HepG2 (cell line): ENCODE data around the gene DGKB.

Source experiments
- BHLHE40 ChIP-seq: IDR thresholded peaks from 2 replicates; pipeline ENCODE4 v1.6.1; 2011; ENCODE audit warnings: low read length, improper control_type of control experiment
- RFX5 ChIP-seq: IDR thresholded peaks from 2 replicates; pipeline ENCODE4 v1.6.1; 2011; ENCODE audit warnings: low read depth, low read length, improper control_type of control experiment
- SIX1 ChIP-seq: sonication (generic); formaldehyde crosslinking; IDR thresholded peaks from 2 replicates; pipeline ENCODE4 v1.4.0; 2020; ENCODE audit warnings: missing genetic modification reagents, borderline replicate concordance
- ZBTB7A ChIP-seq: sonication (generic); formaldehyde crosslinking; IDR thresholded peaks from 2 replicates; pipeline ENCODE4 v1.8.0; 2022; ENCODE audit warnings: mild to moderate bottlenecking, missing genetic modification reagents
- ZFP36 ChIP-seq: fragments of 150-350 bp; IDR thresholded peaks from 2 replicates; pipeline ENCODE4 v1.6.1; 2018; ENCODE audit warnings: borderline replicate concordance, low read length, low read depth; ENCODE audit not compliant: partially characterized antibody
- TF ChIP-seq, protein P1 (sequence below): sonication (generic); formaldehyde crosslinking; IDR thresholded peaks from 2 replicates; pipeline ENCODE4 v1.4.0; 2020; ENCODE audit warnings: missing genetic modification reagents, mild to moderate bottlenecking, borderline replicate concordance
- TF ChIP-seq, protein P2 (sequence below): sonication (generic); formaldehyde crosslinking; conservative IDR thresholded peaks from 2 replicates; pipeline ENCODE4 v1.4.0; 2020; ENCODE audit warnings: missing genetic modification reagents
- TF ChIP-seq, protein P3 (sequence below): sonication (generic); formaldehyde crosslinking; IDR thresholded peaks from 2 replicates; pipeline ENCODE4 v1.4.0; 2020; ENCODE audit warnings: mild to moderate bottlenecking, missing genetic modification reagents, borderline replicate concordance
- TF ChIP-seq, protein P4 (sequence below): sonication (generic); formaldehyde crosslinking; IDR thresholded peaks from one replicate; pipeline ENCODE4 v1.5.1; 2020; ENCODE audit warnings: mild to moderate bottlenecking, missing genetic modification reagents; ENCODE audit errors: not compliant biosample characterization
- TF ChIP-seq, protein P5 (sequence below): sonication (generic); formaldehyde crosslinking; IDR thresholded peaks from 2 replicates; pipeline ENCODE4 v1.5.0; 2020; ENCODE audit warnings: missing genetic modification reagents

DNA sequence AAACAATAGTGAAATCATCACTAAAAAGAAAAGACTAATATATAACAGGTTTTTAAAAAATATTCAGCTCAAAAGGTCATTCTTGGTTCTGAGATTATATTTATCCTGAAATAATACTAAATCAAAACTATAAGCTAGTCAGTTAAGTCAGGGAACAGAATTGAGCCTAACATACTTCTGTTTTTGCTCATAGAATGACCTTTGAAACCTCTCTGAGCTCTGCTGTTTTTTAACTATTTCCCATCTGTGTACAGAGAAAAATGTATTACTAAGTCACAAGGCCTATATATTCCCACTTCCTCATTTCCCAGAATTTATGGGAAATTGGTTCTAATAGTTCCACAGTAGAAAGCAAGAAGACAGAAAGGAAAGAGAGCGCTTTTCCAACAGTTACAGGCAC is 566.3 kb downstream of the DGKB start:
- no peak for TF ChIP-seq RFX5
- no peak for TF ChIP-seq ZBTB7A (CRISPR knock-in tag)
- TF ChIP-seq, protein P1, sequence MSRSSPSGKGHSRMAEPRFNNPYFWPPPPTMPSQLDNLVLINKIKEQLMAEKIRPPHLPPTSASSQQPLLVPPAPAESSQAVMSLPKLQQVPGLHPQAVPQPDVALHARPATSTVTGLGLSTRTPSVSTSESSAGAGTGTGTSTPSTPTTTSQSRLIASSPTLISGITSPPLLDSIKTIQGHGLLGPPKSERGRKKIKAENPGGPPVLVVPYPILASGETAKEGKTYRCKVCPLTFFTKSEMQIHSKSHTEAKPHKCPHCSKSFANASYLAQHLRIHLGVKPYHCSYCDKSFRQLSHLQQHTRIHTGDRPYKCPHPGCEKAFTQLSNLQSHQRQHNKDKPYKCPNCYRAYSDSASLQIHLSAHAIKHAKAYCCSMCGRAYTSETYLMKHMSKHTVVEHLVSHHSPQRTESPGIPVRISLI (CRISPR knock-in tag) = no peak
- TF ChIP-seq, protein P2, sequence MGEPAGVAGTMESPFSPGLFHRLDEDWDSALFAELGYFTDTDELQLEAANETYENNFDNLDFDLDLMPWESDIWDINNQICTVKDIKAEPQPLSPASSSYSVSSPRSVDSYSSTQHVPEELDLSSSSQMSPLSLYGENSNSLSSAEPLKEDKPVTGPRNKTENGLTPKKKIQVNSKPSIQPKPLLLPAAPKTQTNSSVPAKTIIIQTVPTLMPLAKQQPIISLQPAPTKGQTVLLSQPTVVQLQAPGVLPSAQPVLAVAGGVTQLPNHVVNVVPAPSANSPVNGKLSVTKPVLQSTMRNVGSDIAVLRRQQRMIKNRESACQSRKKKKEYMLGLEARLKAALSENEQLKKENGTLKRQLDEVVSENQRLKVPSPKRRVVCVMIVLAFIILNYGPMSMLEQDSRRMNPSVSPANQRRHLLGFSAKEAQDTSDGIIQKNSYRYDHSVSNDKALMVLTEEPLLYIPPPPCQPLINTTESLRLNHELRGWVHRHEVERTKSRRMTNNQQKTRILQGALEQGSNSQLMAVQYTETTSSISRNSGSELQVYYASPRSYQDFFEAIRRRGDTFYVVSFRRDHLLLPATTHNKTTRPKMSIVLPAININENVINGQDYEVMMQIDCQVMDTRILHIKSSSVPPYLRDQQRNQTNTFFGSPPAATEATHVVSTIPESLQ (CRISPR knock-in tag) = no peak
- no peak for TF ChIP-seq SIX1
- TF ChIP-seq, protein P3, sequence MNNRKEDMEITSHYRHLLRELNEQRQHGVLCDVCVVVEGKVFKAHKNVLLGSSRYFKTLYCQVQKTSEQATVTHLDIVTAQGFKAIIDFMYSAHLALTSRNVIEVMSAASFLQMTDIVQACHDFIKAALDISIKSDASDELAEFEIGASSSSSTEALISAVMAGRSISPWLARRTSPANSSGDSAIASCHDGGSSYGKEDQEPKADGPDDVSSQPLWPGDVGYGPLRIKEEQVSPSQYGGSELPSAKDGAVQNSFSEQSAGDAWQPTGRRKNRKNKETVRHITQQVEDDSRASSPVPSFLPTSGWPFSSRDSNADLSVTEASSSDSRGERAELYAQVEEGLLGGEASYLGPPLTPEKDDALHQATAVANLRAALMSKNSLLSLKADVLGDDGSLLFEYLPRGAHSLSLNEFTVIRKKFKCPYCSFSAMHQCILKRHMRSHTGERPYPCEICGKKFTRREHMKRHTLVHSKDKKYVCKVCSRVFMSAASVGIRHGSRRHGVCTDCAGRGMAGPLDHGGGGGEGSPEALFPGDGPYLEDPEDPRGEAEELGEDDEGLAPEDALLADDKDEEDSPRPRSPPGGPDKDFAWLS = no peak
- TF ChIP-seq, protein P4, sequence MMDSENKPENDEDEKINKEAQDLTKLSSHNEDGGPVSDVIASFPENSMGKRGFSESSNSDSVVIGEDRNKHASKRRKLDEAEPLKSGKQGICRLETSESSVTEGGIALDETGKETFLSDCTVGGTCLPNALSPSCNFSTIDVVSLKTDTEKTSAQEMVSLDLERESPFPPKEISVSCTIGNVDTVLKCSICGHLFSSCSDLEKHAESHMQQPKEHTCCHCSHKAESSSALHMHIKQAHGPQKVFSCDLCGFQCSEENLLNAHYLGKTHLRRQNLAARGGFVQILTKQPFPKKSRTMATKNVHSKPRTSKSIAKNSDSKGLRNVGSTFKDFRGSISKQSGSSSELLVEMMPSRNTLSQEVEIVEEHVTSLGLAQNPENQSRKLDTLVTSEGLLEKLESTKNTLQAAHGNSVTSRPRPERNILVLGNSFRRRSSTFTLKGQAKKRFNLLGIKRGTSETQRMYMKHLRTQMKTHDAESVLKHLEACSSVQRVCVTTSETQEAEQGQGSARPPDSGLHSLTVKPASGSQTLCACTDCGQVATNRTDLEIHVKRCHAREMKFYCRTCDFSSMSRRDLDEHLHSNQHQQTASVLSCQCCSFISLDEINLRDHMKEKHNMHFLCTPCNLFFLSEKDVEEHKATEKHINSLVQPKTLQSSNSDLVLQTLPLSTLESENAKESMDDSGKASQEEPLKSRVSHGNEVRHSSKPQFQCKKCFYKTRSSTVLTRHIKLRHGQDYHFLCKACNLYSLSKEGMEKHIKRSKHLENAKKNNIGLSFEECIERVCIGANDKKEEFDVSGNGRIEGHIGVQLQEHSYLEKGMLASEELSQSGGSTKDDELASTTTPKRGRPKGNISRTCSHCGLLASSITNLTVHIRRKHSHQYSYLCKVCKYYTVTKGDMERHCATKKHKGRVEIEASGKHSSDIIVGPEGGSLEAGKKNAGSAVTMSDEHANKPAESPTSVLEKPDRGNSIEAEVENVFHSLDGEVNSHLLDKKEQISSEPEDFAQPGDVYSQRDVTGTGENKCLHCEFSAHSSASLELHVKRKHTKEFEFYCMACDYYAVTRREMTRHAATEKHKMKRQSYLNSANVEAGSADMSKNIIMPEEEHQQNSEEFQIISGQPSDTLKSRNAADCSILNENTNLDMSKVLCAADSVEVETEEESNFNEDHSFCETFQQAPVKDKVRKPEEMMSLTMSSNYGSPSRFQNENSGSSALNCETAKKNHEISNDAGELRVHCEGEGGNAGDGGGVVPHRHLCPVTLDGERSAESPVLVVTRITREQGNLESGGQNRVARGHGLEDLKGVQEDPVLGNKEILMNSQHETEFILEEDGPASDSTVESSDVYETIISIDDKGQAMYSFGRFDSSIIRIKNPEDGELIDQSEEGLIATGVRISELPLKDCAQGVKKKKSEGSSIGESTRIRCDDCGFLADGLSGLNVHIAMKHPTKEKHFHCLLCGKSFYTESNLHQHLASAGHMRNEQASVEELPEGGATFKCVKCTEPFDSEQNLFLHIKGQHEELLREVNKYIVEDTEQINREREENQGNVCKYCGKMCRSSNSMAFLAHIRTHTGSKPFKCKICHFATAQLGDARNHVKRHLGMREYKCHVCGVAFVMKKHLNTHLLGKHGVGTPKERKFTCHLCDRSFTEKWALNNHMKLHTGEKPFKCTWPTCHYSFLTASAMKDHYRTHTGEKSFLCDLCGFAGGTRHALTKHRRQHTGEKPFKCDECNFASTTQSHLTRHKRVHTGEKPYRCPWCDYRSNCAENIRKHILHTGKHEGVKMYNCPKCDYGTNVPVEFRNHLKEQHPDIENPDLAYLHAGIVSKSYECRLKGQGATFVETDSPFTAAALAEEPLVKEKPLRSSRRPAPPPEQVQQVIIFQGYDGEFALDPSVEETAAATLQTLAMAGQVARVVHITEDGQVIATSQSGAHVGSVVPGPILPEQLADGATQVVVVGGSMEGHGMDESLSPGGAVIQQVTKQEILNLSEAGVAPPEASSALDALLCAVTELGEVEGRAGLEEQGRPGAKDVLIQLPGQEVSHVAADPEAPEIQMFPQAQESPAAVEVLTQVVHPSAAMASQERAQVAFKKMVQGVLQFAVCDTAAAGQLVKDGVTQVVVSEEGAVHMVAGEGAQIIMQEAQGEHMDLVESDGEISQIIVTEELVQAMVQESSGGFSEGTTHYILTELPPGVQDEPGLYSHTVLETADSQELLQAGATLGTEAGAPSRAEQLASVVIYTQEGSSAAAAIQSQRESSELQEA (CRISPR knock-in tag) = no peak
- TF ChIP-seq BHLHE40 = no peak
- no peak for TF ChIP-seq ZFP36
- TF ChIP-seq, protein P5, sequence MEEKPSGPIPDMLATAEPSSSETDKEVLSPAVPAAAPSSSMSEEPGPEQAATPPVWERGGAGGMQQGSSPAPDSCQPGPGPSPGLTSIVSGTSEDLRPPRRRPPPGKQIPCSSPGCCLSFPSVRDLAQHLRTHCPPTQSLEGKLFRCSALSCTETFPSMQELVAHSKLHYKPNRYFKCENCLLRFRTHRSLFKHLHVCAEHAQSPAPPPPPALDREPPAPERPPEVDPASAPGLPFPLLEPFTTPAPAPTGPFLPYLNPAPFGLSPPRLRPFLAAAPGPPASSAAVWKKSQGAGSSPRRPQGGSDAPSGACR (CRISPR knock-in tag) = no peak
